Forelimb muscle (tissue), 1 donor: ENCODE measurements around the gene MLYCD. TPM values are rescaled to one million over a fixed set of nuclear protein-coding genes. Genes with fewer than 3 reads are reported as not detected.

Experiments used
- DNase-seq: peaks from one replicate; pipeline ENCODE4 v3.0.0-alpha.2; 2013; ENCODE audit warnings: low read depth
- polyA plus RNA-seq: library from polyadenylated mRNA; unstranded; fragments of 120-200 nt; gene quantifications from one replicate; pipeline ENCODE4 v1.2.1, GENCODE V29; 2013; ENCODE audit not compliant: insufficient read length

The MLYCD gene
- polyA plus RNA-seq, 1 donor: 3.9 TPM

- DNase-seq: no peak
These were observed 26.4 kb downstream of the MLYCD start for GRCh38 chr16:83925095-83925905.

- no peak for DNase-seq
These were observed 27.2 kb downstream of the MLYCD start for GRCh38 chr16:83925957-83926725.

GRCh38 chr16:83926726-83927397, 27.9 kb downstream of the MLYCD start:
- no peak for DNase-seq

- no peak for DNase-seq
These were observed 29.6 kb downstream of the MLYCD start for GRCh38 chr16:83928341-83929055.

GRCh38 chr16:83929811-83930555, 31.1 kb downstream of the MLYCD start:
- DNase-seq: no peak

GRCh38 chr16:83930730-83931500, 32.0 kb downstream of the MLYCD start:
- DNase-seq: no peak

GRCh38 chr16:83931556-83931955, 32.6 kb downstream of the MLYCD start:
- DNase-seq: no peak

- no peak for DNase-seq
These were observed 33.4 kb downstream of the MLYCD start for GRCh38 chr16:83932304-83932703.

GRCh38 chr16:83932955-83933673, 34.2 kb downstream of the MLYCD start:
- DNase-seq: no peak

GRCh38 chr16:83933885-83934683, 35.2 kb downstream of the MLYCD start:
- DNase-seq: no peak

- DNase-seq: no peak
These were observed 35.7 kb downstream of the MLYCD start for GRCh38 chr16:83934684-83934977.

GRCh38 chr16:83935005-83935857, 36.3 kb downstream of the MLYCD start:
- DNase-seq: no peak

- no peak for DNase-seq
These were observed 36.9 kb downstream of the MLYCD start for GRCh38 chr16:83935858-83936255.

GRCh38 chr16:83936581-83937165, 37.8 kb downstream of the MLYCD start:
- no peak for DNase-seq

GRCh38 chr16:83937267-83937666, 38.4 kb downstream of the MLYCD start:
- no peak for DNase-seq

GRCh38 chr16:83937922-83938885, 39.3 kb downstream of the MLYCD start:
- no peak for DNase-seq
